Activated T-cell treated with anti-CD3 and anti-CD28 coated beads for 24 hours (primary cell): ENCODE results near the gene PANX3.

Source experiments
- DNase-seq: peaks from one replicate; pipeline ENCODE4 v3.0.0-alpha.2; 2020; ENCODE audit warnings: low read depth

PANX3 gene

DNA sequence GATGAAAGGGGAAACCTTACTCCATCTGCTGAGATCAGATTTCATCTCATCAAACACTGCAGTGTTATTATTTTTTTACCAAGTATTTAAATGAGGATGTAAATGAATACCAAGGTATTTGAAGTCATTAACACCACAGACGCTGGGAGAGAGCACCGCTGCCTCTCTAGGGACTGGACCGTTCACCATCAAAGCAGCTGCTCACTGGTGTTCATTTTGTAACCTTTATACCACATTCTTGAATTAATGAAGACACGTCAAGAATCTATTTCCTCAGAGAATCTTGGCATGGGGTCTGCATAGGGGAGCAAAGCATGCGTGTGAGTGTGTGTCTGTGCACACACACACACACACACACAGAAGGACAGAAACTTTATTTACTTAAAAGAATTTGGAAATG is 46.7 kb downstream of the PANX3 start:
- DNase-seq = no peak

DNA sequence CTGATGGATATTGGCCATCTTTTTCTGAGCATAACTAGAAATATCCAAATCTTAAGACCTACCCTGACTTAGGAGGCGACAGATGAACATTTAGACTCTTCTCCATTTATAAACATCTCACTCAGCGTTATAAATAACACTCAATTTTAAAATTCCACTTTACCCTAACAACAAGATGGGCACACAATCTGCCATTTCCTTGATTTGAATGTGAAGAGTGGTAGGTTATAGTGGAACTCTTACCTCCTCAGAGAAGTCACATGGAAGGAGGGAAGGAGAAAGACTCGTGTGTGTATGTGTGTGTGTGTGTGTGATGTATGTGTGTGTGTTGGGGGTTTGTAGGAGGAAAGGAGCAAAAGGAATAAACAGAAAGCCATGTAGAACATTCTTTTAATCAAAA is 47.3 kb downstream of the PANX3 start:
- DNase-seq = no peak

DNA sequence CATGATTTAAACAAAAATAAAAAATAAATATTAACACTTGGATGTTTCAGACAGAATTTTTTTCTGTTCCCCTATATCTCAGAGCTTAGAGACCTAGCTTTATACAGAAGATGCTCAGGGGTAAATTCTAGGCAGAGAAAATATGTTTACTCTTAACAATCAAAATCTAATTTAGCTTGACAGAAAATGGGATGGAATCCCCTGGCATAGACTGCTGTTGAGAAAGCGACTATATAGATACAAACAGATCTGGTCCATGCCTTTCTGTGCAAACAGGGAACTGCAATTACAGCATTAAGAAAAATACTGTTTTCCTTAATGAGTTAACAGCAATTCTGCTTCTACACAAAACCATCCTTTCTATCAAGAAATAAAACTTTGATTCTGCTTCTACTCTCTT is 47.8 kb downstream of the PANX3 start:
- no peak for DNase-seq

DNA sequence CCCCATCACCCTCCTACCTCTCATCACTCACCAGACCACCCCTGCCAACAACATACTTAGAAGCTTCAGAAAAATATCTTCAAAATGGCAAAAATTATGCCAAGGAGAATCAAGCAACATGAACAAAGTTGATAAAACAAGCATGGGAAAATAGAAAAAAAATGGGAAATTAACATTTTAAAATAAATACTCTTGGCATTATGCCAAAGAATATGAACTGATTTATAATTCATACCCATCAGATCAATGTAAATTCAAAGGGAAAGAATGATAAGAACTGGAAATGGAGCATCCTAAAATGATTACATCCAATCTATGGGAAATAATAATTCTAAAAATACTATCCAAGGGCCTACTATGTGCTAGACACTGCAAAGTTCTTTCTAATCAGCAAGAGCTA is 50.3 kb downstream of the PANX3 start:
- no peak for DNase-seq

DNA sequence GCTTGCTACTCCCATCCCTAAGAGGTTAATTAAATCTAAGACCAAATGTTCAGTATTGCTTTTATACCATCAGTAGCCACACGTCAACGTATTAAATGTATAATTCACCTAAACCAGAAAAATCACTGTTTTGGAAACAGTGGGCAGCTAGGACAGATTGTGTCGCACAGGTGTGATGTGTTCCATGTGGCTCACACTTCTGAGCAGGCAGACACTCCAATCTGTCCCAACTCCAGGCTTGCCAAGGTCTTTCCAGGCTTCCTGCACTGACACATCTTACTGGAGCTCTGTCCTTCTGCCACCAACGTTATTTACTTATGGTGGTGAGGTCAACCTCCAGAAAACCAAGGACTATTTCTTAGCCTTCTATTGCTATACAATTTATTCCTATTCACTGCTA is 50.9 kb downstream of the PANX3 start:
- no peak for DNase-seq

DNA sequence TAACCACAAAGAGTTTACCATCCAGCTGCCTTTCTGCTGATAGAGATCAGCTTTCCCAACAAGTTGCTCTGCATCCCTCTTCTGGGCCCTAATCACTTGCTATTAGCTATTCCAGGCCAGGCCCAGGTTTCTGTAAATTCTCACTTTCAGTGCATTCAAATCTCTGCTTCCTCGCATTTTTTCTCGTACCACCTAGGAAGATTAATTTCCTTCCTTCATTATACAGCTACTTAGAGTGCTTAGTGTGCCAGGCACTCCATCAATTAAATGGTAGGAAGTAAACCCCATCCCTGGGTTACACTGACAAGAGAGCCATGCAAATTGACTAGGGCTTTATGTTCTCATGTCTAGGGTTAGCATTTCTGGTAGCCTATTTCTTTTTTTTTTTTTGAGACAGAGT is 52.6 kb downstream of the PANX3 start:
- no peak for DNase-seq

DNA sequence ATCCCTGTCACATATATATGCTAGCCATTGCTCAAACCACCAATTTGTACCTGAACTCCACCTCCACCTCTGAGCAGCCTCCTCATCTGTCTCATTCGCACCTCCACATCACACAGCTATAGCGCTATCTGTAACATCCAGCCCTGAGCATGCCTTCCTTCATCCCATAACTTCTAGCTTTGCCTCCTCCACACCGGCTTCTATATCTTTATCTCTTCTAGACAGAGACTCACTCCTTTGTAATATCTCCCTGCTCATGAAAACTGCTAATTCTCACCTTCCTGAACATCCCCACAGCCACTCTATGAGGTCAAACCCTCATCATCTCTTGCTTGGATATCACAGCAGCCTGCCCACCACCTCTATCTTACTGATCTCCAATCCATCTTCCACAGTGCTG is 56.4 kb downstream of the PANX3 start:
- DNase-seq = no peak

DNA sequence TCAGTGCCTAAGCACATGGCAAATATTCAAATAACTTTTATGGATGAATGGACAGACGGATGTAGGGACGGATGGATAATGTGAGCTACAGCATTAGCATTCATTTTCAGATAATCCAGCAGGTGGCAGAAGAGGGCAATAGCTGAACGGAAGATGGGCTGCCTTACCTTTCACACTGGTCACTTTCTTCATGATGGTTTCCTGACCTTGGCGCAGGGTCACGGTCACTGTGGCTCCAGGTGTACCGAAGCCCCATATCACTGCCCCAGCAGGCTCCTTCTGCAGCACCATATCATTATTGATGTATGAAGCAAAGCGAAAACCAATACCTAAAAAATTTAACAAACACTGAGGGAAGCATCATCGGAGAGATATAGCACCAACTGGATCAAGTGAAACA is 58.0 kb downstream of the PANX3 start:
- no peak for DNase-seq
